K562 (cell line): ENCODE results near the gene CXCL17. TPM values are rescaled to one million over a fixed set of nuclear protein-coding genes. Genes with fewer than 3 reads are reported as not detected.

Experiments used
- ATAC-seq: fragments of 200-7000 bp; cut with Tn5 transposase; 3 replicates; pipeline ENCODE4 v1.9.1; 2020; ENCODE audit warnings: moderate library complexity
- BruUV-seq: library from RNA; stranded (reverse); fragments of 400-500 nt; replicated peaks from 2 replicates; lab custom pipeline; 2021; lab: Mats Ljungman, UMichigan
- CTCF ChIA-PET: fragments of 300-600 bp; formaldehyde crosslinking; extraction: SDS; loops from one replicate; lab custom pipeline; 2021; ENCODE audit warnings: low intra/inter-chr PET ratio; lab: Yijun Ruan, JAX
- POLR2A ChIA-PET: fragments of 300-600, 350-650 bp; sonication (Branson Sonifier 250); formaldehyde crosslinking; extraction: SDS; loops from one replicate; lab custom pipeline; 2021; ENCODE audit warnings: antibody characterized with exemption, inconsistent platforms; lab: Yijun Ruan, JAX
- DNase-seq, 4 experiments: peaks; one replicate each; pipeline versions ENCODE4 v3.0.0 to v3.0.0-alpha.2; 2011 to 2018; ENCODE audit warnings: low spot score in 3 of 4, mixed read lengths in 3 of 4; ENCODE audit errors: extremely low read depth in 1 of 4
- FAIRE-seq: peaks from 2 replicates; lab custom pipeline; 2011; peaks lifted over from hg19 to GRCh38; lab: Jason Lieb, UNC
- H2AFZ ChIP-seq: 2 replicates; pipeline ENCODE4 v1.6.0; 2011; ENCODE audit warnings: low read depth, low read length, control low read depth, inconsistent platforms
- H3K27ac ChIP-seq: fragments of 200-600 bp; 3 replicates; pipeline ENCODE4 v1.8.0; 2011; ENCODE audit warnings: low read depth, mild to moderate bottlenecking, control low read depth, inconsistent platforms, low read length, moderate library complexity, mixed read lengths; ENCODE audit errors: extremely low read depth
- H3K27me3 ChIP-seq, 2 experiments: fragments of 300-600 bp in 1 of 2; 2 replicates in 1 of 2; 3 replicates in 1 of 2; pipeline versions ENCODE4 v1.6.0 to v1.8.0; 2011; ENCODE audit warnings: inconsistent platforms in 2 of 2, low read length in 2 of 2, mild to moderate bottlenecking in 1 of 2, mixed read lengths in 1 of 2, moderate library complexity in 1 of 2; ENCODE audit not compliant: control insufficient read depth in 2 of 2, insufficient read depth in 2 of 2
- H3K36me3 ChIP-seq: fragments of 300-600 bp; 3 replicates; pipeline ENCODE4 v1.8.0; 2011; ENCODE audit warnings: mild to moderate bottlenecking, low read length, inconsistent platforms; ENCODE audit not compliant: control insufficient read depth, insufficient read depth
- H3K4me1 ChIP-seq, 2 experiments: fragments of 200-600 bp in 1 of 2; replicated peaks in 1 of 2; 2 replicates in 1 of 2; 3 replicates in 1 of 2; pipeline versions ENCODE4 v1.5.1 to v1.8.0; 2011; ENCODE audit warnings: inconsistent platforms in 2 of 2, low read length in 2 of 2, mild to moderate bottlenecking in 1 of 2, mixed read lengths in 1 of 2, moderate library complexity in 1 of 2; ENCODE audit not compliant: control insufficient read depth in 2 of 2, insufficient read depth in 2 of 2
- H3K4me2 ChIP-seq: 2 replicates; pipeline ENCODE4 v1.6.1; 2011; ENCODE audit warnings: low read length, control low read depth, inconsistent platforms, mixed read lengths; ENCODE audit not compliant: insufficient read depth
- H3K4me3 ChIP-seq: fragments of 200-600 bp; sonication (generic), shearing (Covaris generic); 2 replicates; pipeline ENCODE4 v1.5.1; 2016; ENCODE audit warnings: control low read depth, inconsistent platforms
- H3K79me2 ChIP-seq: fragments of 200-600 bp; 3 replicates; pipeline ENCODE4 v1.8.0; 2011; ENCODE audit warnings: low read length, inconsistent platforms; ENCODE audit not compliant: control insufficient read depth, insufficient read depth
- H3K9ac ChIP-seq, 2 experiments: 2 replicates each; pipeline versions ENCODE4 v1.6.0 to v1.6.1; 2011; ENCODE audit warnings: low read depth in 2 of 2, low read length in 2 of 2, control low read depth in 1 of 2, inconsistent platforms in 1 of 2, mild to moderate bottlenecking in 1 of 2, mixed read lengths in 1 of 2; ENCODE audit not compliant: insufficient read depth in 1 of 2
- H3K9me1 ChIP-seq: one replicate; pipeline ENCODE4 v1.6.0; 2011; ENCODE audit warnings: inconsistent platforms, mild to moderate bottlenecking, low read length, moderate library complexity; ENCODE audit not compliant: control insufficient read depth, insufficient read depth
- H3K9me3 ChIP-seq: replicated peaks from 2 replicates; pipeline ENCODE4 v1.5.1; 2011; ENCODE audit warnings: low read depth, low read length, inconsistent platforms; ENCODE audit not compliant: control insufficient read depth, insufficient read depth
- H4K20me1 ChIP-seq: replicated peaks from 2 replicates; pipeline ENCODE4 v1.6.1; 2011; ENCODE audit warnings: low read length, inconsistent platforms, mixed read lengths; ENCODE audit not compliant: control insufficient read depth, insufficient read depth
- CREM ChIP-seq: IDR thresholded peaks from 2 replicates; pipeline ENCODE4 v1.6.1; 2014; ENCODE audit warnings: antibody characterized with exemption, low read depth
- ILK ChIP-seq: fragments of 450-650 bp; IDR thresholded peaks from 2 replicates; pipeline ENCODE4 v1.6.1; 2016; ENCODE audit warnings: missing genetic modification characterization, low read depth, mild to moderate bottlenecking, missing compliant biosample characterization, moderate library complexity, borderline replicate concordance
- KDM5B ChIP-seq: fragments of 200-600 bp; sonication (generic); IDR thresholded peaks from 2 replicates; pipeline ENCODE4 v1.6.1; 2012; ENCODE audit warnings: low read depth, mild to moderate bottlenecking, moderate library complexity, low read length, control low read depth, inconsistent platforms; ENCODE audit not compliant: insufficient replicate concordance
- NUFIP1 ChIP-seq: fragments of 450-650 bp; IDR thresholded peaks from 2 replicates; pipeline ENCODE4 v1.6.1; 2018; ENCODE audit not compliant: partially characterized antibody
- PBX2 ChIP-seq, 2 experiments: IDR thresholded peaks in 1 of 2; conservative IDR thresholded peaks in 1 of 2; 2 replicates each; pipeline ENCODE4 v1.6.1; 2016; ENCODE audit warnings: low read depth in 2 of 2, mild to moderate bottlenecking in 1 of 2, missing compliant biosample characterization in 1 of 2, missing genetic modification characterization in 1 of 2, moderate library complexity in 1 of 2
- PHB2 ChIP-seq: fragments of 450-650 bp; IDR thresholded peaks from 2 replicates; pipeline ENCODE4 v1.6.1; 2017; ENCODE audit warnings: low read depth
- POLR2B ChIP-seq: fragments of 450-650 bp; IDR thresholded peaks from 2 replicates; pipeline ENCODE4 v1.6.1; 2018; ENCODE audit warnings: low read depth; ENCODE audit not compliant: partially characterized antibody
- PPARD ChIP-seq: fragments of 250-450 bp; sonication (Bioruptor Pico); IDR thresholded peaks from 2 replicates; pipeline ENCODE4 v1.8.0; 2022; ENCODE audit warnings: inconsistent platforms, mild to moderate bottlenecking, moderate library complexity
- RAD21 ChIP-seq, 2 experiments: fragments of 250-450 bp in 1 of 2; fragments of 450-650 bp in 1 of 2; sonication (Bioruptor Pico) in 1 of 2; formaldehyde crosslinking in 1 of 2; IDR thresholded peaks in 1 of 2; conservative IDR thresholded peaks in 1 of 2; 2 replicates each; pipeline versions ENCODE4 v1.4.0 to v1.8.0; 2020 to 2022; ENCODE audit warnings: mild to moderate bottlenecking in 2 of 2, moderate library complexity in 1 of 2
- RHOXF2B ChIP-seq: fragments of 250-450 bp; sonication (Bioruptor Pico); conservative IDR thresholded peaks from 2 replicates; pipeline ENCODE4 v1.5.1; 2021
- SMAD4 ChIP-seq: fragments of 250-450 bp; sonication (Bioruptor Pico); conservative IDR thresholded peaks from 2 replicates; pipeline ENCODE4 v1.8.0; 2021; ENCODE audit warnings: inconsistent platforms, mild to moderate bottlenecking, moderate library complexity
- SMARCA5 ChIP-seq: fragments of 450-650 bp; IDR thresholded peaks from 2 replicates; pipeline ENCODE4 v1.6.1; 2016
- XRCC5 ChIP-seq: fragments of 200-400 bp; formaldehyde crosslinking; IDR thresholded peaks from 2 replicates; pipeline ENCODE4 v1.6.1; 2017; ENCODE audit warnings: low read depth, mild to moderate bottlenecking, low read length
- ZBTB12 ChIP-seq: fragments of 250-450 bp; sonication (Bioruptor Pico); IDR thresholded peaks from 2 replicates; pipeline ENCODE4 v1.4.0; 2020
- ZNF174 ChIP-seq: fragments of 250-450 bp; sonication (Bioruptor Pico); IDR thresholded peaks from 2 replicates; pipeline ENCODE4 v1.4.0; 2020; ENCODE audit warnings: mild to moderate bottlenecking
- WGBS: fragments of 100-300 bp; shearing (Covaris generic); methylation state at CpG from one replicate; pipeline ENCODE4 v1.1.6; 2016; ENCODE audit warnings: low coverage, mixed read lengths; ENCODE audit not compliant: insufficient coverage; ENCODE audit errors: missing lambda C conversion rate; 5-methylcytosine and 5-hydroxymethylcytosine counted together
- in situ Hi-C: fragments of 300-500 bp; cut with MboI; formaldehyde crosslinking; loops from 4 replicates; pipeline ENCODE4 v1.15.0; 2018; ENCODE audit warnings: inconsistent platforms, mixed read lengths
- intact Hi-C: fragments of 100-400 bp; cut with micrococcal nuclease; formaldehyde crosslinking; loops from 2 replicates; pipeline ENCODE4 v1.14.2; 2022
- polyA plus RNA-seq, 8 experiments: library from polyadenylated mRNA; depleted of rRNA in 4 of 8; stranded (reverse) in 5 of 8; unstranded in 3 of 8; fragments of >200 nt; fragmentation: Nextera tagmentation in 2 of 8; fragmentation: Illumina TruSeq in 1 of 8; extraction: Ambion mirVana in 2 of 8; extraction: Trizol in 1 of 8; gene quantifications; 2 replicates each; pipeline versions ENCODE4 v1.2.1 to v1.2.3, GENCODE V29; 2011 to 2014; ENCODE audit warnings: inconsistent platforms in 1 of 8, missing spikeins in 1 of 8
- total RNA-seq, 7 experiments: library from RNA; depleted of rRNA in 6 of 7; stranded (reverse); fragments of >200 nt in 6 of 7; fragmentation: Illumina TruSeq in 2 of 7; extraction: Trizol in 2 of 7; gene quantifications; 2 replicates each; pipeline versions ENCODE4 v1.2.1 to v1.2.3, GENCODE V29; 2011 to 2021; ENCODE audit warnings: low replicate concordance in 1 of 7
- TF ChIP-seq, protein P1 (sequence below): fragments of 250-450 bp; sonication (Bioruptor Pico); IDR thresholded peaks from 2 replicates; pipeline ENCODE4 v1.8.0; 2021; ENCODE audit warnings: borderline replicate concordance, mild to moderate bottlenecking, moderate library complexity; ENCODE audit not compliant: poor library complexity, severe bottlenecking

CXCL17 gene
- total and polyA plus RNA-seq, 9 of the 15 experiments (the other 6 are each of a cell fraction or from before 2014, with no cell fraction given), result 0.10 to 0.15 TPM; not detected in 7

DNA sequence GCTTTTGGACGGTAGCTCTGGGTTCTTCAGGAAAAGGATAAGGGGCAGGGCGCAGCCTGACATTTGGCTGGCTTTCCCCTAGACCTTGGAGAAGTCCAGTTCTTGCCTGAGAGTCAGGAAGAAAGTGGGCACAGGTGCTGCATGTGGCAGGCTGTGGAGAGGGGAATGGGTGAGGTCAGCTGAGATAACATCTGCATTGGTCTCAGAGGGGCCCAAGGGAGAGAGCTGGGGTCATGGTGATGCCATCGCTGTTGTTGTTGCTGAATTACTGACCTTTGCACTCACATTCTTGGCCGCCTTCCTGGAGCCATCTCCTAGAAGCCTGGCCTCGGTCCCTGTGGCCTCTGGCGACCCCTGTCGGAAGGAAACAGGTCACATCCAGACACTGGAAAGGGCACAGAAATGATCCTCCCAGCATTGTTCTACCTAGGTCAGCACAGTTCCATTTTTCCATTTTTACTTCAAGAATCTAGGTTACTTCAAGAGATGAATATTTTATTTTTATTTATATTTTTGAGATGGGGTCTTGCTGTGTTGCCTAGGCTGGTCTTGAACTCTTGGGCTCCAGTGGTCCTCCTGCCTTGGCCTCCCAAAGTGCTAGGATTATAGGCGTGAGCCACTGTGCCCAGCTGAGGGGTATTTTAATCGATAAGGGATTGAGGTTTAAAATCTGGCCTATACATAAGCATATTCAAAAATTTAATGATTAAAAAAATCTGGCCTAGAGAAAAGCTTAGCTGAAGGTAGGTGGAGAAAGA lies 9.1 kb downstream of the CXCL17 start:
- intact Hi-C loops (loop anchor here (1.0 to 10.0 kb wide), 5 partner anchors 13 to 325 kb away; partner anchors contain the start of gene MEGF8), in situ Hi-C loops (loop anchor here (5.0 kb wide), 1 partner anchor 326 kb away; no protein-coding TSS in a partner anchor)
- peak overlapping the region; percentile 66 for H2AFZ ChIP-seq
- FAIRE-seq (peak; percentile 97), DNase-seq (peak; percentile 61 to 88 (median 71)), ATAC-seq (peak; percentile 98)
- H3K27ac ChIP-seq, result no peak overlapping the region
- H3K4me3 ChIP-seq, result no peak overlapping the region
- H3K4me2 ChIP-seq, result peak overlapping the region; percentile 29; the same call in 1 of the 2 replicates
- WGBS, result 16% methylated on average over 9 of the region's 9 CpGs
- ChIA-PET POLR2A (interaction anchor here (0.6 kb wide), 1 partner anchor 314 kb away, joined by 3 read pairs; no protein-coding TSS in a partner anchor), CTCF (interaction anchor here (0.7 to 3.1 kb wide), 4 partner anchors 14 to 325 kb away, joined by 3 to 24 read pairs (median 6); no protein-coding TSS in a partner anchor)
- H3K27me3 ChIP-seq, result no peaks in the 10 kb centered on the region
- no peaks in the 10 kb centered on the region for H3K79me2 ChIP-seq
- no peaks in the 10 kb centered on the region for H3K36me3 ChIP-seq
- H4K20me1 ChIP-seq, result no peaks in the 10 kb centered on the region
- peak overlapping the region in 1 of 2 experiments; percentile 2; a peak in 1 of 4 replicates for H3K9ac ChIP-seq
- no peaks in the 10 kb centered on the region for H3K9me3 ChIP-seq
- H3K4me1 ChIP-seq, result peaks cover 0 to 9% of the 10 kb centered on the region in 2 experiments; a peak in 2 of 5 replicates
- BruUV-seq, result no TSS peak
- no peaks in the 10 kb centered on the region for H3K9me1 ChIP-seq
- TF ChIP-seq PPARD (no peak), SMAD4 (CRISPR knock-in tag) (peak; percentile 84), NUFIP1 (no peak), KDM5B (no peak), XRCC5 (peak; percentile 49; the same call in 1 of the 2 replicates), ZBTB12 (CRISPR knock-in tag) (0 out of 2 replicates have a peak, but pooled peaks have one; percentile 37), PBX2 (CRISPR knock-in tag; IDR thresholded peaks at IDR 0.05; ENCODE audit: low read depth) (no peak), PBX2 (tag; conservative IDR thresholded peaks at IDR 0.05; ENCODE audit: low read depth) (0 out of 2 replicates have a peak, but pooled peaks have one; percentile 9), PHB2 (no peak), POLR2B (no peak), ILK (tag) (no peak), SMARCA5 (no peak), RAD21 (CRISPR knock-in tag; conservative IDR thresholded peaks at IDR 0.05 in 1 of 2, IDR thresholded peaks at IDR 0.05 in 1 of 2) (peak; percentile 80 to 94), RHOXF2B (CRISPR knock-in tag) (no peak), CREM (peak; percentile 54; the same call in 1 of the 2 replicates), ZNF174 (CRISPR knock-in tag) (no peak)
- TF ChIP-seq, protein P1, sequence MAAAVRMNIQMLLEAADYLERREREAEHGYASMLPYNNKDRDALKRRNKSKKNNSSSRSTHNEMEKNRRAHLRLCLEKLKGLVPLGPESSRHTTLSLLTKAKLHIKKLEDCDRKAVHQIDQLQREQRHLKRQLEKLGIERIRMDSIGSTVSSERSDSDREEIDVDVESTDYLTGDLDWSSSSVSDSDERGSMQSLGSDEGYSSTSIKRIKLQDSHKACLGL, result no peak
